Keratinocyte (primary cell): ENCODE measurements around the gene CLRN2. TPM values are rescaled to one million over a fixed set of nuclear protein-coding genes. Genes with fewer than 3 reads are reported as not detected.

ENCODE experiments used
- DNase-seq: peaks from one replicate; pipeline ENCODE4 v3.0.0-alpha.2; 2011; ENCODE audit warnings: low read depth, missing footprints, low spot score
- FAIRE-seq: peaks from 2 replicates; lab custom pipeline; 2011; peaks lifted over from hg19 to GRCh38; lab: Jason Lieb, UNC
- H2AFZ ChIP-seq: 2 replicates; pipeline ENCODE4 v1.6.0; 2012; ENCODE audit warnings: low read length, control low read depth, inconsistent platforms; ENCODE audit not compliant: control insufficient read depth
- H3K27ac ChIP-seq: 2 replicates; pipeline ENCODE4 v1.5.1; 2011; ENCODE audit warnings: low read length; ENCODE audit not compliant: control insufficient read depth, insufficient read depth
- H3K27me3 ChIP-seq: 3 replicates; pipeline ENCODE4 v1.6.0; 2011; ENCODE audit warnings: low read length; ENCODE audit not compliant: control insufficient read depth, insufficient read depth; ENCODE audit errors: extremely low read depth
- H3K36me3 ChIP-seq, 2 experiments: 2 replicates in 1 of 2; 3 replicates in 1 of 2; pipeline ENCODE4 v1.5.1; 2011; ENCODE audit warnings: low read length in 2 of 2, mild to moderate bottlenecking in 1 of 2; ENCODE audit not compliant: control insufficient read depth in 2 of 2, insufficient read depth in 2 of 2; ENCODE audit errors: extremely low read depth in 1 of 2
- H3K4me1 ChIP-seq: 3 replicates; pipeline ENCODE4 v1.5.1; 2011; ENCODE audit warnings: low read length; ENCODE audit not compliant: control insufficient read depth, insufficient read depth; ENCODE audit errors: extremely low read depth
- H3K4me2 ChIP-seq: 3 replicates; pipeline ENCODE4 v1.6.0; 2011; ENCODE audit warnings: low read depth, low read length; ENCODE audit not compliant: control insufficient read depth, insufficient read depth; ENCODE audit errors: extremely low read depth
- H3K4me3 ChIP-seq, 3 experiments: fragments of 200-600 bp in 1 of 3; sonication (generic) in 1 of 3; 2 replicates in 2 of 3; 3 replicates in 1 of 3; pipeline ENCODE4 v1.5.1; 2011 to 2016; ENCODE audit warnings: low read length in 3 of 3, mild to moderate bottlenecking in 3 of 3, control low read depth in 2 of 3, inconsistent platforms in 1 of 3, low read depth in 1 of 3, mixed read lengths in 1 of 3, mixed run types in 1 of 3, moderate library complexity in 1 of 3; ENCODE audit not compliant: control insufficient read depth in 2 of 3, insufficient read depth in 2 of 3; ENCODE audit errors: extremely low read depth in 1 of 3
- H3K79me2 ChIP-seq: 2 replicates; pipeline ENCODE4 v1.6.0; 2012; ENCODE audit warnings: low read length; ENCODE audit not compliant: control insufficient read depth, insufficient read depth
- H3K9ac ChIP-seq: 3 replicates; pipeline ENCODE4 v1.6.0; 2011; ENCODE audit warnings: low read length; ENCODE audit not compliant: control insufficient read depth, insufficient read depth; ENCODE audit errors: extremely low read depth
- H3K9me1 ChIP-seq: 3 replicates; pipeline ENCODE4 v1.6.0; 2011; ENCODE audit warnings: low read length; ENCODE audit not compliant: control insufficient read depth, insufficient read depth; ENCODE audit errors: extremely low read depth
- H3K9me3 ChIP-seq: 2 replicates; pipeline ENCODE4 v1.5.1; 2012; ENCODE audit warnings: low read depth, low read length; ENCODE audit not compliant: control insufficient read depth
- H4K20me1 ChIP-seq: 3 replicates; pipeline ENCODE4 v1.6.0; 2011; ENCODE audit warnings: low read length; ENCODE audit not compliant: control insufficient read depth, insufficient read depth; ENCODE audit errors: extremely low read depth
- EZH2 ChIP-seq: IDR thresholded peaks from one replicate; pipeline ENCODE4 v1.6.1; 2012; ENCODE audit warnings: inconsistent platforms, mild to moderate bottlenecking, low read length, moderate library complexity
- dilution Hi-C: fragments of 300-500 bp; cut with MboI; formaldehyde crosslinking; loops from one replicate; pipeline ENCODE4 v1.7.0; 2020; ENCODE audit warnings: low sequenced_read_pairs; ENCODE audit not compliant: extremely low pct_ligation_motif_present
- polyA plus RNA-seq, 5 experiments: library from polyadenylated mRNA; depleted of rRNA in 3 of 5; stranded (reverse) in 3 of 5; stranded (forward) in 1 of 5; unstranded in 1 of 5; fragments of >200 nt; gene quantifications; 1 replicate in 1 of 5; 2 replicates in 3 of 5; 3 replicates in 1 of 5; pipeline versions ENCODE4 v1.2.1 to v1.2.3, GENCODE V29; 2011 to 2012; ENCODE audit warnings: missing spikeins in 2 of 5, low read depth in 1 of 5, low replicate concordance in 1 of 5
- TF ChIP-seq, protein P1 (sequence below), 3 experiments: IDR thresholded peaks in 1 of 3; conservative IDR thresholded peaks in 1 of 3; optimal IDR thresholded peaks in 1 of 3; 2 replicates in 2 of 3; 3 replicates in 1 of 3; pipeline versions ENCODE3 to v1.5.1; 2011; ENCODE audit warnings: low read length in 3 of 3, mild to moderate bottlenecking in 3 of 3, moderate library complexity in 2 of 3, control low read depth in 1 of 3, inconsistent platforms in 1 of 3; ENCODE audit not compliant: insufficient read depth in 2 of 3; ENCODE audit errors: extremely low read depth in 1 of 3

Gene CLRN2
- polyA plus RNA-seq, 1 donor (not counting 4 experiments of a cell fraction or from before 2014, with no cell fraction given), result not detected

DNA sequence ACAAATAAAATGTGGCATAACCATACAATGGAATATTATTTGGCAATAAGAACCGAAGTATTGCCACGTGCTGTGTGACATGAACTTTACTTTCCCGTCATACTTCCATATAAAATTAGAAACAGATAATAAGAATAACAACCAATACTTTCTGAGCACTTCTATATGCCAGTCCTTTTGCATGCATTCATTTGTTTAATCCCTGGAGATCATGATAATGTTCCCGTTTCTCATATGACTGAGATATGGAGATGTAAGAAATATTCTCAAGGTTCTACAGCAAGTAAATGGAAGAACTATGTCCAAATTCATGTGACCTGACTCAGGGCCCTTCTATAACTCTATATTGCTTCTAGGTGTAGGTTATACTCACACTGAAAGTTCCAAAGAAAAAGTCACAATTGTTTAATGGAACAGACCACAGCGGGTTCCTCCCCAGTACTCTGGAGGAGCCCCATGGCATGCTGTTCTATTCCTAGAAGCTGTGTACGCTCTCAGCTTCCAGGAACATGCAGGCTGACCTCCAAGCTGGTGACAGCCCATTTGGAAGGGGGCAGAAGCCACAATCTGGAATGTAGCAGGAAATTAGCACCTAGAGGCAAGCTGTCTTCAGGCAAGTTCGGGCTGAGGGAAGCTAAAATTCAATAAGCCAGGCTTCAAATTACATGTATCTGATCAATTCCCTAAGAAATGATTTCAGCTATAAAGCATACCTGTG is 34.6 kb upstream of the CLRN2 start:
- H4K20me1 ChIP-seq, result no peaks in the 10 kb centered on the region
- H3K36me3 ChIP-seq, result no peaks in the 10 kb centered on the region
- no peak overlapping the region for H3K4me2 ChIP-seq
- FAIRE-seq (no peak), DNase-seq (no peak)
- no peaks in the 10 kb centered on the region for H3K4me1 ChIP-seq
- no peak overlapping the region for H3K27ac ChIP-seq
- no peaks in the 10 kb centered on the region for H3K9me3 ChIP-seq
- dilution Hi-C loops, result no loop called here
- H3K9ac ChIP-seq, result no peak overlapping the region
- no peaks in the 10 kb centered on the region for H3K79me2 ChIP-seq
- H3K9me1 ChIP-seq, result no peaks in the 10 kb centered on the region
- H2AFZ ChIP-seq, result no peak overlapping the region
- TF ChIP-seq EZH2, result no peak
- TF ChIP-seq, protein P1, sequence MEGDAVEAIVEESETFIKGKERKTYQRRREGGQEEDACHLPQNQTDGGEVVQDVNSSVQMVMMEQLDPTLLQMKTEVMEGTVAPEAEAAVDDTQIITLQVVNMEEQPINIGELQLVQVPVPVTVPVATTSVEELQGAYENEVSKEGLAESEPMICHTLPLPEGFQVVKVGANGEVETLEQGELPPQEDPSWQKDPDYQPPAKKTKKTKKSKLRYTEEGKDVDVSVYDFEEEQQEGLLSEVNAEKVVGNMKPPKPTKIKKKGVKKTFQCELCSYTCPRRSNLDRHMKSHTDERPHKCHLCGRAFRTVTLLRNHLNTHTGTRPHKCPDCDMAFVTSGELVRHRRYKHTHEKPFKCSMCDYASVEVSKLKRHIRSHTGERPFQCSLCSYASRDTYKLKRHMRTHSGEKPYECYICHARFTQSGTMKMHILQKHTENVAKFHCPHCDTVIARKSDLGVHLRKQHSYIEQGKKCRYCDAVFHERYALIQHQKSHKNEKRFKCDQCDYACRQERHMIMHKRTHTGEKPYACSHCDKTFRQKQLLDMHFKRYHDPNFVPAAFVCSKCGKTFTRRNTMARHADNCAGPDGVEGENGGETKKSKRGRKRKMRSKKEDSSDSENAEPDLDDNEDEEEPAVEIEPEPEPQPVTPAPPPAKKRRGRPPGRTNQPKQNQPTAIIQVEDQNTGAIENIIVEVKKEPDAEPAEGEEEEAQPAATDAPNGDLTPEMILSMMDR (optimal IDR thresholded peaks at IDR 0.05 in 1 of 3, IDR thresholded peaks at IDR 0.05 in 1 of 3, conservative IDR thresholded peaks at IDR 0.05 in 1 of 3; ENCODE audit: extremely low read depth in 1 of 3, insufficient read depth in 2 of 3, low read length in 3 of 3), result no peak
- no peak overlapping the region for H3K4me3 ChIP-seq
- no peaks in the 10 kb centered on the region for H3K27me3 ChIP-seq

DNA sequence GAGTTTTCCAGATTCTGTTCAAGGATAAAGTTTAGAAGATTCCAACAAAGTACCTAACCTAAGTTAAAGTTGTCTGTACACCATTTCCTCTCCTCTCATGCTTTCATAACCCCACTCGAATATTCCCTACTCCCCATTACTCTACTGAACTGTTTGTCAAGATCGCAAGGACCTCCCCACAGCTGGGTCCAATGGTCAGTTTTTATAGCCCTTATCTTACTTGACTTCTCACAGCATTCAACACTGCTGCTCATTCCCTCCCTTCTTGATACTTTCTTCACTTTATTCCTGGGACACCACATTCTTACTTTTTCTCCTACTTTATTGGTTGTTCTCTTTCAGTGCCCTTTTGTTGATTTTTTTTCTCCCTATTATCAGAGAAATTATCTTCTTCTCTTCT is 34.0 kb upstream of the CLRN2 start:
- Histone ChIP-seq H3K9me1 (no peaks in the 10 kb centered on the region), H3K4me1 (no peaks in the 10 kb centered on the region), H3K79me2 (no peaks in the 10 kb centered on the region), H3K27me3 (no peaks in the 10 kb centered on the region), H2AFZ (no peak overlapping the region), H3K27ac (no peak overlapping the region), H3K9ac (no peak overlapping the region), H4K20me1 (no peaks in the 10 kb centered on the region), H3K4me2 (no peak overlapping the region), H3K4me3 (no peak overlapping the region), H3K9me3 (no peaks in the 10 kb centered on the region), H3K36me3 (no peaks in the 10 kb centered on the region)
- FAIRE-seq, result no peak
- dilution Hi-C loops, result no loop called here
- no peak for DNase-seq
- TF ChIP-seq, protein P1 (optimal IDR thresholded peaks at IDR 0.05 in 1 of 3, IDR thresholded peaks at IDR 0.05 in 1 of 3, conservative IDR thresholded peaks at IDR 0.05 in 1 of 3; ENCODE audit: extremely low read depth in 1 of 3, insufficient read depth in 2 of 3, low read length in 3 of 3), result no peak
- no peak for TF ChIP-seq EZH2
